Activated naive CD4-positive, alpha-beta T cell treated with anti-CD3 and anti-CD28 coated beads, Interleukin-2, amount 50 U/mL, for 24 hours (primary cell): ENCODE data around the gene PLXNA3.

Source experiments
- H3K27ac Mint-ChIP-seq: one replicate; pipeline ENCODE4 v1.8.0; 2021; ENCODE audit warnings: mild to moderate bottlenecking, mixed read lengths
- H3K27me3 Mint-ChIP-seq: one replicate; pipeline ENCODE4 v1.8.0; 2021; ENCODE audit warnings: mixed read lengths
- H3K36me3 Mint-ChIP-seq: one replicate; pipeline ENCODE4 v1.8.0; 2021; ENCODE audit warnings: mixed read lengths
- H3K4me1 Mint-ChIP-seq: one replicate; pipeline ENCODE4 v1.8.0; 2021; ENCODE audit warnings: mixed read lengths
- H3K4me3 Mint-ChIP-seq: one replicate; pipeline ENCODE4 v1.8.0; 2021; ENCODE audit warnings: mild to moderate bottlenecking, mixed read lengths
- H3K9me3 Mint-ChIP-seq: one replicate; pipeline ENCODE4 v1.8.0; 2021; ENCODE audit warnings: mixed read lengths

The PLXNA3 gene

GRCh38 chrX:154465601-154466000 lies 7.5 kb downstream of the PLXNA3 start:
- H3K27ac Mint-ChIP-seq: no peak overlapping the region
- peaks cover 1% of the 10 kb centered on the region for H3K36me3 Mint-ChIP-seq
- H3K4me3 Mint-ChIP-seq: no peak overlapping the region
- no peaks in the 10 kb centered on the region for H3K4me1 Mint-ChIP-seq
- H3K27me3 Mint-ChIP-seq: no peaks in the 10 kb centered on the region
- no peaks in the 10 kb centered on the region for H3K9me3 Mint-ChIP-seq

GRCh38 chrX:154466036-154466435 lies 8.0 kb downstream of the PLXNA3 start:
- Mint-ChIP-seq H3K9me3 (no peaks in the 10 kb centered on the region), H3K36me3 (peaks cover under 1% of the 10 kb centered on the region), H3K4me3 (no peak overlapping the region), H3K27me3 (no peaks in the 10 kb centered on the region), H3K27ac (no peak overlapping the region), H3K4me1 (no peaks in the 10 kb centered on the region)

GRCh38 chrX:154466907-154467306 lies 8.8 kb downstream of the PLXNA3 start:
- no peak overlapping the region for H3K27ac Mint-ChIP-seq
- no peaks in the 10 kb centered on the region for H3K27me3 Mint-ChIP-seq
- H3K4me1 Mint-ChIP-seq: no peaks in the 10 kb centered on the region
- H3K36me3 Mint-ChIP-seq: no peaks in the 10 kb centered on the region
- no peak overlapping the region for H3K4me3 Mint-ChIP-seq
- no peaks in the 10 kb centered on the region for H3K9me3 Mint-ChIP-seq

- Mint-ChIP-seq H3K36me3 (no peaks in the 10 kb centered on the region), H3K4me3 (no peak overlapping the region), H3K4me1 (no peaks in the 10 kb centered on the region), H3K27ac (no peak overlapping the region), H3K9me3 (no peaks in the 10 kb centered on the region), H3K27me3 (no peaks in the 10 kb centered on the region)
Observed at GRCh38 chrX:154467556-154467955, 9.5 kb downstream of the PLXNA3 start.

- Mint-ChIP-seq H3K27ac (no peak overlapping the region), H3K4me3 (no peak overlapping the region), H3K27me3 (no peaks in the 10 kb centered on the region)
Observed at GRCh38 chrX:154468217-154468616, 10.1 kb downstream of the PLXNA3 start.

GRCh38 chrX:154469114-154469513 lies 11.0 kb downstream of the PLXNA3 start:
- Mint-ChIP-seq H3K4me3 (no peak overlapping the region), H3K9me3 (no peaks in the 10 kb centered on the region), H3K27ac (no peak overlapping the region), H3K36me3 (no peaks in the 10 kb centered on the region), H3K27me3 (no peaks in the 10 kb centered on the region), H3K4me1 (no peaks in the 10 kb centered on the region)

More at GRCh38 chrX:154468217-154468616, 10.1 kb downstream of the PLXNA3 start:
- Mint-ChIP-seq H3K36me3 (no peaks in the 10 kb centered on the region), H3K9me3 (no peaks in the 10 kb centered on the region), H3K4me1 (no peaks in the 10 kb centered on the region)

- H3K27ac Mint-ChIP-seq: no peak overlapping the region
- H3K4me3 Mint-ChIP-seq: no peak overlapping the region
- H3K9me3 Mint-ChIP-seq: no peaks in the 10 kb centered on the region
- no peaks in the 10 kb centered on the region for H3K36me3 Mint-ChIP-seq
- H3K4me1 Mint-ChIP-seq: no peaks in the 10 kb centered on the region
- no peaks in the 10 kb centered on the region for H3K27me3 Mint-ChIP-seq
Observed at GRCh38 chrX:154469880-154470279, 11.8 kb downstream of the PLXNA3 start.

- Mint-ChIP-seq H3K4me3 (no peak overlapping the region), H3K4me1 (peaks cover 2% of the 10 kb centered on the region), H3K27ac (no peak overlapping the region), H3K27me3 (no peaks in the 10 kb centered on the region), H3K9me3 (no peaks in the 10 kb centered on the region), H3K36me3 (no peaks in the 10 kb centered on the region)
Observed at GRCh38 chrX:154470434-154470833, 12.4 kb downstream of the PLXNA3 start.

- H3K9me3 Mint-ChIP-seq: no peaks in the 10 kb centered on the region
- H3K4me3 Mint-ChIP-seq: no peak overlapping the region
- H3K27ac Mint-ChIP-seq: no peak overlapping the region
- no peaks in the 10 kb centered on the region for H3K27me3 Mint-ChIP-seq
- no peaks in the 10 kb centered on the region for H3K36me3 Mint-ChIP-seq
- peaks cover 4% of the 10 kb centered on the region for H3K4me1 Mint-ChIP-seq
Observed at GRCh38 chrX:154470914-154471568, 13.0 kb downstream of the PLXNA3 start.

- Mint-ChIP-seq H3K4me3 (no peak overlapping the region), H3K4me1 (peaks cover 13% of the 10 kb centered on the region), H3K9me3 (no peaks in the 10 kb centered on the region), H3K27ac (no peak overlapping the region), H3K36me3 (no peaks in the 10 kb centered on the region), H3K27me3 (no peaks in the 10 kb centered on the region)
Observed at GRCh38 chrX:154471839-154472684, 14.0 kb downstream of the PLXNA3 start.

GRCh38 chrX:154472685-154473632 lies 14.9 kb downstream of the PLXNA3 start:
- Mint-ChIP-seq H3K27me3 (no peaks in the 10 kb centered on the region), H3K36me3 (no peaks in the 10 kb centered on the region), H3K4me3 (no peak overlapping the region), H3K9me3 (no peaks in the 10 kb centered on the region), H3K4me1 (peaks cover 21% of the 10 kb centered on the region), H3K27ac (no peak overlapping the region)

GRCh38 chrX:154473683-154474082 lies 15.6 kb downstream of the PLXNA3 start:
- H3K36me3 Mint-ChIP-seq: no peaks in the 10 kb centered on the region
- H3K9me3 Mint-ChIP-seq: no peaks in the 10 kb centered on the region
- H3K27ac Mint-ChIP-seq: peak overlapping the region; percentile 72
- no peaks in the 10 kb centered on the region for H3K27me3 Mint-ChIP-seq
- peaks cover 21% of the 10 kb centered on the region for H3K4me1 Mint-ChIP-seq
- no peak overlapping the region for H3K4me3 Mint-ChIP-seq

GRCh38 chrX:154476821-154477220 lies 18.7 kb downstream of the PLXNA3 start:
- Mint-ChIP-seq H3K4me3 (peak overlapping the region; percentile 15), H3K27ac (no peak overlapping the region)

GRCh38 chrX:154477891-154478477 lies 19.9 kb downstream of the PLXNA3 start:
- peaks cover 29% of the 10 kb centered on the region for H3K4me1 Mint-ChIP-seq
- H3K27ac Mint-ChIP-seq: peak overlapping the region; percentile 35
- peak overlapping the region; percentile 84 for H3K4me3 Mint-ChIP-seq
- H3K9me3 Mint-ChIP-seq: no peaks in the 10 kb centered on the region
- no peaks in the 10 kb centered on the region for H3K27me3 Mint-ChIP-seq
- H3K36me3 Mint-ChIP-seq: no peaks in the 10 kb centered on the region

More at GRCh38 chrX:154476821-154477220, 18.7 kb downstream of the PLXNA3 start:
- Mint-ChIP-seq H3K9me3 (no peaks in the 10 kb centered on the region), H3K27me3 (no peaks in the 10 kb centered on the region), H3K4me1 (peaks cover 25% of the 10 kb centered on the region), H3K36me3 (no peaks in the 10 kb centered on the region)
